GM18868 (cell line): Measurements from ENCODE around the gene DKK3.

Source experiments
- ATAC-seq: cut with Tn5 transposase; IDR thresholded peaks from one replicate; pipeline ENCODE4 v1.9.1; 2021; ENCODE audit warnings: mild to moderate bottlenecking, moderate library complexity; ENCODE audit not compliant: unreplicated experiment

The DKK3 gene

GRCh38 chr11:11983427-11983826 is 25.0 kb downstream of the DKK3 start:
- no peak for ATAC-seq

GRCh38 chr11:11982975-11983374 is 25.5 kb downstream of the DKK3 start:
- ATAC-seq, result no peak

GRCh38 chr11:11982461-11982860 is 26.0 kb downstream of the DKK3 start:
- no peak for ATAC-seq

GRCh38 chr11:11981840-11982239 is 26.6 kb downstream of the DKK3 start:
- ATAC-seq, result no peak

GRCh38 chr11:11981364-11981763 is 27.1 kb downstream of the DKK3 start:
- ATAC-seq, result no peak

GRCh38 chr11:11980841-11981308 is 27.6 kb downstream of the DKK3 start:
- ATAC-seq, result no peak

GRCh38 chr11:11980200-11980599 is 28.2 kb downstream of the DKK3 start:
- no peak for ATAC-seq

- no peak for ATAC-seq
Measured at GRCh38 chr11:11979488-11980117, 28.8 kb downstream of the DKK3 start.

GRCh38 chr11:11978792-11979487 is 29.5 kb downstream of the DKK3 start:
- ATAC-seq, result no peak

GRCh38 chr11:11978098-11978637 is 30.3 kb downstream of the DKK3 start:
- ATAC-seq, result no peak

GRCh38 chr11:11977206-11977938 is 31.1 kb downstream of the DKK3 start:
- ATAC-seq, result no peak

GRCh38 chr11:11976481-11977127 is 31.8 kb downstream of the DKK3 start:
- ATAC-seq, result no peak

- ATAC-seq, result no peak
Measured at GRCh38 chr11:11975201-11976092, 33.0 kb downstream of the DKK3 start.

GRCh38 chr11:11973866-11974265 is 34.6 kb downstream of the DKK3 start:
- no peak for ATAC-seq

- no peak for ATAC-seq
Measured at GRCh38 chr11:11973361-11973800, 35.0 kb downstream of the DKK3 start.

- no peak for ATAC-seq
Measured at GRCh38 chr11:11972730-11973341, 35.6 kb downstream of the DKK3 start.

- no peak for ATAC-seq
Measured at GRCh38 chr11:11971906-11972547, 36.4 kb downstream of the DKK3 start.

GRCh38 chr11:11970556-11970955 is 37.9 kb downstream of the DKK3 start:
- no peak for ATAC-seq
